NCI-H2227 treated with DMSO at 0.1 percent for 48 hours (cell line): ENCODE data around the gene LBP.
"Not testable (repeated sequence)": the region's sequence is repeated elsewhere in the genome, so short reads cannot be mapped to it uniquely, and the experiment has no call there.

ENCODE experiments used
- DNase-seq: peaks from one replicate; lab custom pipeline; 2025; lab: John Stamatoyannopoulos, UW

Gene LBP

GRCh38 chr20:38349856-38350255, 3.6 kb downstream of the LBP start:
- no peak for DNase-seq

GRCh38 chr20:38350879-38351775, 4.8 kb downstream of the LBP start:
- no peak for DNase-seq

GRCh38 chr20:38353316-38353715, 7.0 kb downstream of the LBP start:
- no peak for DNase-seq

- no peak for DNase-seq
Measured at GRCh38 chr20:38354227-38354626, 7.9 kb downstream of the LBP start.

- DNase-seq: no peak
Measured at GRCh38 chr20:38355161-38356012, 9.1 kb downstream of the LBP start.

- no peak for DNase-seq
Measured at GRCh38 chr20:38357653-38358207, 11.4 kb downstream of the LBP start.

- no peak for DNase-seq
Measured at GRCh38 chr20:38358556-38358955, 12.3 kb downstream of the LBP start.

- no peak for DNase-seq
Measured at GRCh38 chr20:38363004-38363747, 16.9 kb downstream of the LBP start.

- peak; percentile 38 for DNase-seq
Measured at GRCh38 chr20:38369389-38369788, 23.1 kb downstream of the LBP start.

- no peak for DNase-seq
Measured at GRCh38 chr20:38372806-38373205, 26.5 kb downstream of the LBP start.

GRCh38 chr20:38373231-38373867, 27.1 kb downstream of the LBP start:
- no peak for DNase-seq

- DNase-seq: no peak
Measured at GRCh38 chr20:38373898-38374297, 27.6 kb downstream of the LBP start.

- no peak for DNase-seq
Measured at GRCh38 chr20:38377039-38377685, 30.9 kb downstream of the LBP start.

GRCh38 chr20:38377838-38378237, 31.6 kb downstream of the LBP start:
- DNase-seq: not testable (repeated sequence)

- no peak for DNase-seq
Measured at GRCh38 chr20:38383147-38383546, 36.9 kb downstream of the LBP start.

- no peak for DNase-seq
Measured at GRCh38 chr20:38386004-38386403, 39.7 kb downstream of the LBP start.

- DNase-seq: no peak
Measured at GRCh38 chr20:38386851-38387250, 40.6 kb downstream of the LBP start.

GRCh38 chr20:38387953-38388352, 41.7 kb downstream of the LBP start:
- no peak for DNase-seq

GRCh38 chr20:38392356-38392755, 46.1 kb downstream of the LBP start:
- no peak for DNase-seq

- no peak for DNase-seq
Measured at GRCh38 chr20:38393259-38393658, 47.0 kb downstream of the LBP start.

GRCh38 chr20:38395165-38395564, 48.9 kb downstream of the LBP start:
- no peak for DNase-seq
